Measurements from ENCODE around the gene CTSF.
A peak's percentile ranks its signal among the peaks of the same experiment; 100 is the strongest.

DNA sequence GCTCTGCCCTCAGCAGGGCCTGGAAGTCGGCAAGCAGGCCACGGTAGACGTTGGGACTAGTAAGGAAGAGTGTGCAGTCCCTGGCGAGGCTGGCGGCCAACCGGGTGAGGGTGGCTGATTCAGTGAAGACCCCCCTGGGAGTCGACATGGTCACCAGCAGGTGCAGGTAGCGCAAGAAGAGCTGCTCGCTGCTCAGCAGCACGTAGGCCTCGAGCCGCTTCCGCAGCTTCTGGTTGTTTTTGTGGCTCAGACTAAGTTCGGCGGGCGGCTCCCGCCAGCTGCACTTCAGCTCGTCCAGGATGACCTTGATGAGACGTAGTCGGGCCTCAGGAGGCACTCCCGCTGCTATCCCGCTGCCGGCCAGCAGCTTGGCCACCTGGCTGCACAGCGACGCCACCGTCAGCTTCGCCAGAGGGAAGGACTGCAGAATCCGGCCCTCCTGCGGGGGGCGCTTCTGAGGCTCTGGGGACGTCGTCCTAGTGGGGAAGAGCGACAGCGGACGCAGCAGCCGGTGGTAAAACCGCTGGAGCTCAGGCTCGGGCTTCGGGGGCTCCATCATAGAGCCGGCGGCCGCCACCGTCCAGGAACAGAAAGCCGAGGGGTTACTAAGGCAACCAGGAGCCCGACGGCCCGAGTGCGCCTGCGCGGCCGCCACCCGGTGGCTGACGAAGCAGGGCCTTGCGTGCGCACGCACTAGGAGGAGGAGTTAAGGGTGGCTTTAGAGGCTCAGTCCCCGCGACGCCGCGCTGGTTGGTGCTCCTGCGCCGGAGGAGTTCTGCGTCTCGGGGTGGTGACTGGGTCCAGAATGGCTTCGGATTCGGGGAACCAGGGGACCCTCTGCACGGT lies 24.3 kb upstream of the CTSF start, which contains the start of the genes CCDC87 and CCS:
- TF ChIP-seq, protein P1, sequence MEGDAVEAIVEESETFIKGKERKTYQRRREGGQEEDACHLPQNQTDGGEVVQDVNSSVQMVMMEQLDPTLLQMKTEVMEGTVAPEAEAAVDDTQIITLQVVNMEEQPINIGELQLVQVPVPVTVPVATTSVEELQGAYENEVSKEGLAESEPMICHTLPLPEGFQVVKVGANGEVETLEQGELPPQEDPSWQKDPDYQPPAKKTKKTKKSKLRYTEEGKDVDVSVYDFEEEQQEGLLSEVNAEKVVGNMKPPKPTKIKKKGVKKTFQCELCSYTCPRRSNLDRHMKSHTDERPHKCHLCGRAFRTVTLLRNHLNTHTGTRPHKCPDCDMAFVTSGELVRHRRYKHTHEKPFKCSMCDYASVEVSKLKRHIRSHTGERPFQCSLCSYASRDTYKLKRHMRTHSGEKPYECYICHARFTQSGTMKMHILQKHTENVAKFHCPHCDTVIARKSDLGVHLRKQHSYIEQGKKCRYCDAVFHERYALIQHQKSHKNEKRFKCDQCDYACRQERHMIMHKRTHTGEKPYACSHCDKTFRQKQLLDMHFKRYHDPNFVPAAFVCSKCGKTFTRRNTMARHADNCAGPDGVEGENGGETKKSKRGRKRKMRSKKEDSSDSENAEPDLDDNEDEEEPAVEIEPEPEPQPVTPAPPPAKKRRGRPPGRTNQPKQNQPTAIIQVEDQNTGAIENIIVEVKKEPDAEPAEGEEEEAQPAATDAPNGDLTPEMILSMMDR (IDR thresholded peaks at IDR 0.05; ENCODE audit: low read length) = peak; percentile 76
- TF ChIP-seq EZH2 (IDR thresholded peaks at IDR 0.05; ENCODE audit: borderline replicate concordance, low read length) = no peak
